PC-9 (cell line): ENCODE results near the gene HLCS. TPM values are rescaled to one million over a fixed set of nuclear protein-coding genes. Genes with fewer than 3 reads are reported as not detected.

ENCODE experiments used
- BruUV-seq: library from RNA; stranded (reverse); fragments of 400-500 nt; replicated peaks from 2 replicates; lab custom pipeline; 2021; lab: Mats Ljungman, UMichigan
- CTCF ChIA-PET: fragments of 300-600 bp; sonication (Branson Sonifier 250); formaldehyde crosslinking; loops from one replicate; lab custom pipeline; 2022; ENCODE audit warnings: antibody characterized with exemption; lab: Charles Lee
- POLR2A ChIA-PET: fragments of 300-600 bp; sonication (Branson Sonifier 250); formaldehyde crosslinking; loops from one replicate; lab custom pipeline; 2022; ENCODE audit warnings: antibody characterized with exemption; ENCODE audit not compliant: unreplicated experiment; lab: Charles Lee
- DNase-seq, 2 experiments: peaks; one replicate each; pipeline versions ENCODE4 v3.0.0 to v3.0.0-alpha.2; 2015 to 2022; ENCODE audit warnings: mixed read lengths in 1 of 2
- H2AFZ ChIP-seq: fragments of 200-600 bp; sonication (generic); 2 replicates; pipeline ENCODE4 v1.8.1; 2017; ENCODE audit warnings: antibody characterized with exemption
- H3F3A ChIP-seq: fragments of 200-600 bp; sonication (generic); 2 replicates; pipeline ENCODE4 v1.8.1; 2017; ENCODE audit warnings: antibody characterized with exemption, mild to moderate bottlenecking, low read depth; ENCODE audit not compliant: insufficient read depth
- H3K27ac ChIP-seq: fragments of 200-600 bp; sonication (generic); 2 replicates; pipeline ENCODE4 v1.6.1; 2016; ENCODE audit warnings: mixed run types
- H3K27me3 ChIP-seq: fragments of 200-600 bp; sonication (generic); 2 replicates; pipeline ENCODE4 v1.6.1; 2016; ENCODE audit warnings: low read depth, mixed run types; ENCODE audit not compliant: insufficient read depth
- H3K36me3 ChIP-seq: fragments of 200-600 bp; sonication (generic); 2 replicates; pipeline ENCODE4 v1.6.1; 2016; ENCODE audit warnings: low read depth, mixed run types
- H3K4me1 ChIP-seq: fragments of 200-600 bp; sonication (generic); replicated peaks from 2 replicates; pipeline ENCODE4 v1.6.1; 2016; ENCODE audit warnings: mixed run types; ENCODE audit not compliant: insufficient read depth
- H3K4me2 ChIP-seq: fragments of 200-600 bp; sonication (generic); 2 replicates; pipeline ENCODE4 v1.6.1; 2017; ENCODE audit warnings: mixed run types
- H3K4me3 ChIP-seq: fragments of 200-600 bp; sonication (generic); 2 replicates; pipeline ENCODE4 v1.6.1; 2016; ENCODE audit warnings: mixed run types
- H3K79me2 ChIP-seq: fragments of 200-600 bp; sonication (generic); 2 replicates; pipeline ENCODE4 v1.6.1; 2017; ENCODE audit warnings: low read depth, mixed run types
- H3K9me2 ChIP-seq: fragments of 200-600 bp; sonication (generic); 2 replicates; pipeline ENCODE4 v1.8.1; 2017; ENCODE audit warnings: mild to moderate bottlenecking; ENCODE audit not compliant: insufficient read depth
- H3K9me3 ChIP-seq: fragments of 200-600 bp; sonication (generic); 2 replicates; pipeline ENCODE4 v1.8.1; 2016; ENCODE audit warnings: low read depth; ENCODE audit not compliant: insufficient read depth
- H4K20me1 ChIP-seq: fragments of 200-600 bp; sonication (generic); 2 replicates; pipeline ENCODE4 v1.8.1; 2017; ENCODE audit not compliant: insufficient read depth
- CTCF ChIP-seq: fragments of 200-600 bp; sonication (generic); conservative IDR thresholded peaks from 2 replicates; pipeline ENCODE4 v1.6.1; 2017; ENCODE audit warnings: mixed run types, antibody characterized with exemption, mild to moderate bottlenecking, moderate library complexity
- EZH2 ChIP-seq: fragments of 200-600 bp; sonication (generic); IDR thresholded peaks from 2 replicates; pipeline ENCODE4 v1.8.0; 2017; ENCODE audit warnings: antibody characterized with exemption, low read depth
- intact Hi-C: fragments of 100-400 bp; cut with micrococcal nuclease; formaldehyde crosslinking; loops from one replicate; pipeline ENCODE4 v1.10.0; 2022; ENCODE audit not compliant: unreplicated experiment
- total RNA-seq: library from RNA; stranded (reverse); gene quantifications from 2 replicates; pipeline ENCODE4 v1.2.3, GENCODE V29; 2021

The HLCS gene
- total RNA-seq, 1 experiment from 2014 or later = 21.6 TPM

GRCh38 chr21:36806103-36806502 is 160.4 kb downstream of the HLCS start:
- H2AFZ ChIP-seq = no peak overlapping the region
- intact Hi-C loops = no loop called here
- H3K9me3 ChIP-seq = no peaks in the 10 kb centered on the region
- no peaks in the 10 kb centered on the region for H3K4me1 ChIP-seq
- no peak overlapping the region for H3K4me2 ChIP-seq
- no peaks in the 10 kb centered on the region for H3F3A ChIP-seq
- H3K9me2 ChIP-seq = no peaks in the 10 kb centered on the region
- POLR2A ChIA-PET = no interaction called here
- no peak overlapping the region for H3K27ac ChIP-seq
- no peaks in the 10 kb centered on the region for H3K79me2 ChIP-seq
- CTCF ChIA-PET = no interaction called here
- TF ChIP-seq EZH2 = no peak
- TF ChIP-seq CTCF = no peak
- no peaks in the 10 kb centered on the region for H3K36me3 ChIP-seq
- no TSS peak for BruUV-seq
- DNase-seq = no peak
- H3K4me3 ChIP-seq = no peak overlapping the region
- H3K27me3 ChIP-seq = no peaks in the 10 kb centered on the region
- no peaks in the 10 kb centered on the region for H4K20me1 ChIP-seq

GRCh38 chr21:36804874-36805611 is 161.4 kb downstream of the HLCS start:
- H3K4me3 ChIP-seq = no peak overlapping the region
- no peak overlapping the region for H2AFZ ChIP-seq
- CTCF ChIA-PET = no interaction called here
- no peaks in the 10 kb centered on the region for H3K36me3 ChIP-seq
- H3K4me1 ChIP-seq = no peaks in the 10 kb centered on the region
- POLR2A ChIA-PET = no interaction called here
- DNase-seq = no peak
- H3K27ac ChIP-seq = no peak overlapping the region
- BruUV-seq = no TSS peak
- intact Hi-C loops = no loop called here
- H3K9me2 ChIP-seq = no peaks in the 10 kb centered on the region
- TF ChIP-seq EZH2 (no peak), CTCF (no peak)
- no peaks in the 10 kb centered on the region for H3F3A ChIP-seq
- H3K9me3 ChIP-seq = no peaks in the 10 kb centered on the region
- H3K4me2 ChIP-seq = no peak overlapping the region
- H3K27me3 ChIP-seq = no peaks in the 10 kb centered on the region
- H4K20me1 ChIP-seq = no peaks in the 10 kb centered on the region
- H3K79me2 ChIP-seq = no peaks in the 10 kb centered on the region

GRCh38 chr21:36803816-36804439 is 162.5 kb downstream of the HLCS start:
- no peak overlapping the region for H3K4me3 ChIP-seq
- no peaks in the 10 kb centered on the region for H4K20me1 ChIP-seq
- DNase-seq = no peak
- H3K9me2 ChIP-seq = no peaks in the 10 kb centered on the region
- H3K4me2 ChIP-seq = no peak overlapping the region
- H3K27me3 ChIP-seq = no peaks in the 10 kb centered on the region
- ChIA-PET POLR2A (no interaction called here), CTCF (no interaction called here)
- BruUV-seq = no TSS peak
- H2AFZ ChIP-seq = no peak overlapping the region
- H3F3A ChIP-seq = no peaks in the 10 kb centered on the region
- no peaks in the 10 kb centered on the region for H3K36me3 ChIP-seq
- H3K79me2 ChIP-seq = no peaks in the 10 kb centered on the region
- no peaks in the 10 kb centered on the region for H3K9me3 ChIP-seq
- TF ChIP-seq EZH2 = no peak
- TF ChIP-seq CTCF = no peak
- intact Hi-C loops = no loop called here
- no peaks in the 10 kb centered on the region for H3K4me1 ChIP-seq
- H3K27ac ChIP-seq = no peak overlapping the region
